NCI-H1436 treated with DMSO at 0.1 percent for 48 hours (cell line): ENCODE results near the gene TAS1R2.

Experiments
- DNase-seq: peaks from one replicate; lab custom pipeline; 2025; lab: John Stamatoyannopoulos, UW

The TAS1R2 gene

GRCh38 chr1:18819986-18820790 is 39.3 kb downstream of the TAS1R2 start:
- DNase-seq = no peak

GRCh38 chr1:18819203-18819602 is 40.3 kb downstream of the TAS1R2 start:
- no peak for DNase-seq

GRCh38 chr1:18817795-18818435 is 41.5 kb downstream of the TAS1R2 start:
- DNase-seq = no peak

- DNase-seq = no peak
Measured at GRCh38 chr1:18817316-18817715, 42.1 kb downstream of the TAS1R2 start.

- DNase-seq = no peak
Measured at GRCh38 chr1:18816808-18817207, 42.7 kb downstream of the TAS1R2 start.

GRCh38 chr1:18814874-18815531 is 44.5 kb downstream of the TAS1R2 start:
- DNase-seq = no peak

GRCh38 chr1:18814425-18814824 is 45.0 kb downstream of the TAS1R2 start:
- DNase-seq = no peak

- DNase-seq = no peak
Measured at GRCh38 chr1:18812453-18812939, 47.0 kb downstream of the TAS1R2 start.

GRCh38 chr1:18811733-18812452 is 47.6 kb downstream of the TAS1R2 start:
- DNase-seq = no peak

GRCh38 chr1:18809953-18810899 is 49.2 kb downstream of the TAS1R2 start:
- no peak for DNase-seq

GRCh38 chr1:18808550-18808949 is 50.9 kb downstream of the TAS1R2 start:
- DNase-seq = no peak

- DNase-seq = no peak
Measured at GRCh38 chr1:18807334-18808063, 52.0 kb downstream of the TAS1R2 start.

- DNase-seq = no peak
Measured at GRCh38 chr1:18805925-18806849, 53.3 kb downstream of the TAS1R2 start.

GRCh38 chr1:18805150-18805879 is 54.1 kb downstream of the TAS1R2 start:
- DNase-seq = no peak

- DNase-seq = no peak
Measured at GRCh38 chr1:18803851-18804250, 55.6 kb downstream of the TAS1R2 start.

- DNase-seq = no peak
Measured at GRCh38 chr1:18803151-18803791, 56.2 kb downstream of the TAS1R2 start.

- DNase-seq = no peak
Measured at GRCh38 chr1:18802231-18802630, 57.2 kb downstream of the TAS1R2 start.

GRCh38 chr1:18800258-18800657 is 59.2 kb downstream of the TAS1R2 start:
- no peak for DNase-seq
